ENCODE results near the gene VN1R5.

Gene VN1R5

DNA sequence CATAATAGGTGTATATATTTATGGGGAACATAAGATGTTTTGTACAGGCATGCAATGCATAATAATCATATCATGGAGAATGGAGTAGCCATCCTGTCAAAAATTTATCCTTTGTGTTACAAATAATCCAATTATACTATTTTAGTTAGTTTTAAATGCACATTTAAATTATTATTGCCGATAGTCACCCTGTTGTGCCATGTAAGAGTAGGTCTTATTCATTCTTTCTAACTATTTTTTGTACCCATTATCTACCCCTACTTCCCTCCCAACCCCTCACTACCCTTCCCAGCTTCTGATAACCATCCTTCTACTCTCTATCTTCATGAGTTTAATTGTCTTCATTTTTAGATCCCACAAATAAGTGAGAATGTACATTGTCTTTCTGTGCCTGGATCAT, 8.3 kb upstream of the VN1R5 start:
- H3K4me1 ChIP-seq (ENCODE audit: control insufficient read depth in 1 of 2, insufficient read depth in 2 of 2, low read length in 2 of 2) = no peaks in the 10 kb centered on the region
- H3K18ac ChIP-seq (ENCODE audit: low read length) = no peak overlapping the region
- no peaks in the 10 kb centered on the region for H3K79me1 ChIP-seq (ENCODE audit: low read length)
- H2AFZ ChIP-seq (ENCODE audit: insufficient read depth, low read length, poor library complexity) = no peak overlapping the region
- no peaks in the 10 kb centered on the region for H3K79me2 ChIP-seq (ENCODE audit: control insufficient read depth, insufficient read depth, low read length, poor library complexity)
- H3K27me3 ChIP-seq (ENCODE audit: insufficient read depth, low read length) = no peaks in the 10 kb centered on the region
- H2BK120ac ChIP-seq (ENCODE audit: insufficient read depth, low read length, poor library complexity) = no peak overlapping the region
- no peaks in the 10 kb centered on the region for H3K9me3 ChIP-seq (ENCODE audit: insufficient read depth, low read depth, low read length)
- H3K4me2 ChIP-seq (ENCODE audit: low read length) = no peak overlapping the region
- no peak overlapping the region for H3K9ac ChIP-seq (ENCODE audit: low read length)
- no peak overlapping the region for H4K91ac ChIP-seq (ENCODE audit: low read depth, low read length)
- H2BK5ac ChIP-seq (ENCODE audit: low read depth, low read length, poor library complexity) = no peak overlapping the region
- H3K4ac ChIP-seq (ENCODE audit: low read depth, low read length) = no peak overlapping the region
- H3K36me3 ChIP-seq (ENCODE audit: control insufficient read depth in 1 of 2, insufficient read depth in 2 of 2, low read length in 2 of 2) = no peaks in the 10 kb centered on the region
- H2AK5ac ChIP-seq (ENCODE audit: low read length) = no peak overlapping the region
- no peak overlapping the region for H4K12ac ChIP-seq (ENCODE audit: low read depth, low read length)
- H2BK12ac ChIP-seq (ENCODE audit: low read length) = no peak overlapping the region
- DNase-seq = no peak
- no peak overlapping the region for H3K14ac ChIP-seq (ENCODE audit: low read length)
- no peak overlapping the region for H3K27ac ChIP-seq (ENCODE audit: low read depth, low read length)
- H4K8ac ChIP-seq (ENCODE audit: low read depth, low read length) = no peak overlapping the region
- no CpG with 5 or more reads among the region's 1 CpG for WGBS (ENCODE audit: extremely low coverage, insufficient coverage, insufficient read length)
- no peak overlapping the region for H3K4me3 ChIP-seq (ENCODE audit: low read depth, low read length)
- H3K23ac ChIP-seq (ENCODE audit: low read length) = no peak overlapping the region

DNA sequence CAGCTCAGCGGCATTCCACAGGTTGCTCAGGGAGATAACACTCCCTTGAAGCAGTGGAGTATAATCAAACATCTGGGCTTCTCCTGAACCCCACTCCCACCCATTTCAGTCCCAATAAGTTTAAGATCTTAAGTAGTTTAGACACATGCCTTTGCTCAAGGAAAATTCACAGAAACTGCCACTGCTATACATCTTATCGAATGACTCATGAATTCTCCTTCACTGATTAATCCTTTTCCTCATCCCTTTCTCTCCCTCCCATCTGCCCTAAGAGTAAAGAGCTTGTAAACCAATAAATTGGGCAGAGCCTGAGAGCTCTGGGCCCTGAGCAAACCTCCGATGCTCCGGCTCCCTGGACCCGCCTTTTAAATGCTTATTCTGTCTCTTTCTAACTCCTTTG, 10.2 kb downstream of the VN1R5 start:
- no peak overlapping the region for H3K14ac ChIP-seq (ENCODE audit: low read length)
- no peak overlapping the region for H3K4me2 ChIP-seq (ENCODE audit: low read length)
- DNase-seq = no peak
- H3K4me3 ChIP-seq (ENCODE audit: low read depth, low read length) = no peak overlapping the region
- no peak overlapping the region for H4K8ac ChIP-seq (ENCODE audit: low read depth, low read length)
- no peak overlapping the region for H3K9ac ChIP-seq (ENCODE audit: low read length)
- no peak overlapping the region for H2BK120ac ChIP-seq (ENCODE audit: insufficient read depth, low read length, poor library complexity)
- no peak overlapping the region for H2AK5ac ChIP-seq (ENCODE audit: low read length)
- no peak overlapping the region for H4K12ac ChIP-seq (ENCODE audit: low read depth, low read length)
- no peaks in the 10 kb centered on the region for H3K4me1 ChIP-seq (ENCODE audit: control insufficient read depth in 1 of 2, insufficient read depth in 2 of 2, low read length in 2 of 2)
- H2BK12ac ChIP-seq (ENCODE audit: low read length) = no peak overlapping the region
- no peak overlapping the region for H3K4ac ChIP-seq (ENCODE audit: low read depth, low read length)
- no CpG with 5 or more reads among the region's 5 CpGs for WGBS (ENCODE audit: extremely low coverage, insufficient coverage, insufficient read length)
- peaks cover 6% of the 10 kb centered on the region for H3K9me3 ChIP-seq (ENCODE audit: insufficient read depth, low read depth, low read length)
- no peak overlapping the region for H2AFZ ChIP-seq (ENCODE audit: insufficient read depth, low read length, poor library complexity)
- no peak overlapping the region for H3K27ac ChIP-seq (ENCODE audit: low read depth, low read length)
- H3K18ac ChIP-seq (ENCODE audit: low read length) = no peak overlapping the region
- H2BK5ac ChIP-seq (ENCODE audit: low read depth, low read length, poor library complexity) = no peak overlapping the region
- no peaks in the 10 kb centered on the region for H3K36me3 ChIP-seq (ENCODE audit: control insufficient read depth in 1 of 2, insufficient read depth in 2 of 2, low read length in 2 of 2)
- no peak overlapping the region for H3K23ac ChIP-seq (ENCODE audit: low read length)
- H3K79me1 ChIP-seq (ENCODE audit: low read length) = no peaks in the 10 kb centered on the region
- H3K27me3 ChIP-seq (ENCODE audit: insufficient read depth, low read length) = no peaks in the 10 kb centered on the region
- H3K79me2 ChIP-seq (ENCODE audit: control insufficient read depth, insufficient read depth, low read length, poor library complexity) = no peaks in the 10 kb centered on the region
- no peak overlapping the region for H4K91ac ChIP-seq (ENCODE audit: low read depth, low read length)

DNA sequence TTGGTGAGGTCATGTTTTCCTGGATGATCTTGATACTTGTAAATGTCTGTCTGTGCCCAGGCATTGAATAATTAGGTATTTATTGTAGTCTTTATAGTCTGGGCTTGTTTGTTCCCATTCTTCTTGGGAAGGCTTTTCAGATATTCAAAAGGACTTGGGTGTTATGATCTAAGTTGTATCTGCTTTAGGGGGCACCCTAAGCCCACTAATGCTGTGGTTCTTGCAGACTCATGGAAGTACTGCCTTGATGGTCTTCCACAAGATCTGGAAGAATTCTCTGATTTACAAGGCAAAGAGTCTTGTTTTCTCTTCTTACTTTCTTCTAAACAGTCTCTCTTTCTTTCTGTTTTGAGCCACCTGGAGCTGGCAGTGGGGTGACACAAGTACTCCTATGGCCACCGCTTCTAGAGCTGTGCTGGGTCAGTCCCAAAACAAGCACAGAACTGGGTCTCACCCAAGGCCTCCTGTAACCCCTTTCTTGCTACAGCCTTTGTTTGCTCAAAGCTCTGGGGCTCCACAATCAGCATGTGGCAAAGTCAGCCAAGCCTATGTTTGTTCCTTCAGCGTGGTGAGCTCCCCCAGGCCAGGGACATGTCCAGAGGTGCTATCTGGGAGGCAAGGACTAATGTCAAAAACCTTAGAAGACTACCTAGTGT, 12.6 kb downstream of the VN1R5 start:
- Histone ChIP-seq H3K18ac (ENCODE audit: low read length) (no peak overlapping the region), H2AFZ (ENCODE audit: insufficient read depth, low read length, poor library complexity) (no peak overlapping the region), H4K8ac (ENCODE audit: low read depth, low read length) (no peak overlapping the region), H3K36me3 (ENCODE audit: control insufficient read depth in 1 of 2, insufficient read depth in 2 of 2, low read length in 2 of 2) (no peaks in the 10 kb centered on the region), H2AK5ac (ENCODE audit: low read length) (no peak overlapping the region), H3K4ac (ENCODE audit: low read depth, low read length) (no peak overlapping the region), H3K4me1 (ENCODE audit: control insufficient read depth in 1 of 2, insufficient read depth in 2 of 2, low read length in 2 of 2) (no peaks in the 10 kb centered on the region), H3K14ac (ENCODE audit: low read length) (no peak overlapping the region), H2BK120ac (ENCODE audit: insufficient read depth, low read length, poor library complexity) (no peak overlapping the region), H3K4me2 (ENCODE audit: low read length) (no peak overlapping the region), H3K9ac (ENCODE audit: low read length) (no peak overlapping the region), H3K27me3 (ENCODE audit: insufficient read depth, low read length) (no peaks in the 10 kb centered on the region), H2BK12ac (ENCODE audit: low read length) (no peak overlapping the region), H4K91ac (ENCODE audit: low read depth, low read length) (no peak overlapping the region), H3K79me1 (ENCODE audit: low read length) (no peaks in the 10 kb centered on the region), H3K23ac (ENCODE audit: low read length) (no peak overlapping the region), H3K79me2 (ENCODE audit: control insufficient read depth, insufficient read depth, low read length, poor library complexity) (no peaks in the 10 kb centered on the region), H3K27ac (ENCODE audit: low read depth, low read length) (no peak overlapping the region), H3K4me3 (ENCODE audit: low read depth, low read length) (no peak overlapping the region), H4K12ac (ENCODE audit: low read depth, low read length) (no peak overlapping the region), H3K9me3 (ENCODE audit: insufficient read depth, low read depth, low read length) (peaks cover 6% of the 10 kb centered on the region), H2BK5ac (ENCODE audit: low read depth, low read length, poor library complexity) (no peak overlapping the region)
- no CpG with 5 or more reads among the region's 2 CpGs for WGBS (ENCODE audit: extremely low coverage, insufficient coverage, insufficient read length)
- no peak for DNase-seq

DNA sequence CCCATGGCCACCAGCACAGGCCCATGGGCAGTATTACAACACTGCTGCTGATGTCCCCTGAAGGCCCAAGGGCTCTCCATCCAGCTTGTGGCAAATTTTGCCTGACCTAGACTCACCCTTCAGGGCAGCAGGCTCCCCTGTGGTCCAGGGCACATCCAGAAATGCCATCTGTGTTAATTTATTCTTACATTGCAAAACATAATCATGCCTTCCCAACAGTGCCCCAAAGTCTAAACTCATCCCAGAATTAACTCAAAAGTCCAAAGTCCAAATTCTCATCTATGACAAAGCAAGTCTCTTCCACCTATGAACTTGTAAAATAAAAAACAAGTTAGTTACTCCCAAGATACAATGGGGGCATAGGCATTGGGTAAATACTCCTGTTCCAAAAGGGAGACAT, 13.3 kb downstream of the VN1R5 start:
- Histone ChIP-seq H3K4me2 (ENCODE audit: low read length) (no peak overlapping the region), H2AK5ac (ENCODE audit: low read length) (no peak overlapping the region), H3K27ac (ENCODE audit: low read depth, low read length) (no peak overlapping the region), H3K14ac (ENCODE audit: low read length) (no peak overlapping the region), H3K79me1 (ENCODE audit: low read length) (no peaks in the 10 kb centered on the region), H3K18ac (ENCODE audit: low read length) (no peak overlapping the region), H3K36me3 (ENCODE audit: control insufficient read depth in 1 of 2, insufficient read depth in 2 of 2, low read length in 2 of 2) (no peaks in the 10 kb centered on the region), H3K9ac (ENCODE audit: low read length) (no peak overlapping the region), H3K4me3 (ENCODE audit: low read depth, low read length) (no peak overlapping the region), H2BK5ac (ENCODE audit: low read depth, low read length, poor library complexity) (no peak overlapping the region), H4K91ac (ENCODE audit: low read depth, low read length) (no peak overlapping the region), H3K23ac (ENCODE audit: low read length) (no peak overlapping the region), H3K9me3 (ENCODE audit: insufficient read depth, low read depth, low read length) (peaks cover 6% of the 10 kb centered on the region), H2AFZ (ENCODE audit: insufficient read depth, low read length, poor library complexity) (no peak overlapping the region), H4K8ac (ENCODE audit: low read depth, low read length) (no peak overlapping the region), H2BK120ac (ENCODE audit: insufficient read depth, low read length, poor library complexity) (no peak overlapping the region), H2BK12ac (ENCODE audit: low read length) (no peak overlapping the region), H3K4me1 (ENCODE audit: control insufficient read depth in 1 of 2, insufficient read depth in 2 of 2, low read length in 2 of 2) (no peaks in the 10 kb centered on the region), H4K12ac (ENCODE audit: low read depth, low read length) (no peak overlapping the region), H3K4ac (ENCODE audit: low read depth, low read length) (no peak overlapping the region), H3K27me3 (ENCODE audit: insufficient read depth, low read length) (no peaks in the 10 kb centered on the region), H3K79me2 (ENCODE audit: control insufficient read depth, insufficient read depth, low read length, poor library complexity) (no peaks in the 10 kb centered on the region)
- DNase-seq = no peak
